Measurements from ENCODE around the gene IL5RA. TPM values are rescaled to one million over a fixed set of nuclear protein-coding genes. Genes with fewer than 3 reads are reported as not detected.

The IL5RA gene
- total and polyA plus RNA-seq, 11 donors, result 0.03 to 1.0 (median 0.27) TPM; not detected in 5

DNA sequence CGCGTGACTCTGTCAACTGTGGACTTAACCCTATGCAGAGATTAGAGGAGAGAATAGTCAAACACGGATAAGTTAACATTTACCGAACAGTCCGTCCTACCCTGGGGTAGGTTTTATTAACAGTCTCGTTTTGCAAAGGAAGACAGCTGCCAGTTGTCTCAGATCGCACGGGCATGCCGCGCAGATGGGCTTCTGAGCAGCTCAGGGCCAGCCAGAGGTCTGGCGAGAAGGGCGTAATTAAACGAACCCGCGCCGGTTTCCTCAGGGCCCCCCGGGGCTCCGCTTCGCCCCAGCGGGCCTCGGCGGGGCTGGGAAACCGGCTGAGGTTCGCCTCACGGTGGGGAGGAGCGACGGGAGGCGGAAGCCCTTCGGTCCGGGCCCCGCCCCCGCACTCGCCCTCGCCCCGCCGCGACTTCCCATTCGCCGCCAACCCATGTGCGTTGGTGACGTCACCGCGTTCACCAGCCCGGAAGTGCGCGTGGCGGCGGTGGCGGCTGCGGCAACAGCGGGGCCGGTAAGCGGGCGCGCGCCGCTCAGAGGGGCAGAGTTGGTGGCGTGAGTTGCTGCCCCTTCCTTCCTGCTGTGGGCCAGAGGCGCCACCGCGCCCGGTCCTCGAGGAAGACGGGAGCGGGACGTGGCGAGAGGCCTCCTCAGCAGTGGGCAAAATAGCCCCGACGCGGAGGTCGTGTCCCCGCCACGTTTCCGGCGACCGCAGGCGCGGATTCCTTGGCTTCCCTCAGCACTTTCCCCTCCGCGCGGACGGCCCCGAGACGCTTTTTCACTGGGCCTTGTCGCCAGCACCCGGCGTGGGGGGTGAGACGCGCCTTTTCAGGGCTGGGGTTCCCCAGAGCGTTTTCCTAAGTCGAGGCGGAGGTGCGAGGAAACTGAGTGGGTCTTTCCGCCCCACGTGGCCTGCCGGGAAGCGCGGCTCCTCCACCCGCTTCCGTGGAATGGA, 16.6 kb upstream of the IL5RA start, which contains the start of gene TRNT1:
TRNT1 (plus strand) TSS at position 464 of the 955 bp plus-strand sequence. CDS start 2,101 bp downstream, outside the sequence.
- peaks cover 0 to 34% (median 15%) of the 10 kb centered on the region in 12 donors for H3K4me1 ChIP-seq
- DNase-seq, result peak; percentile 97 to 99 (median 97)
- 1 to 2% (median 1%) methylated on average over 55 to 100 of the region's 100 CpGs for WGBS, 4 donors
- peak within 1 kb of the TSS; percentile 47 to 98 (median 88) for H3K4me3 ChIP-seq
- H3K9me3 ChIP-seq, result no peaks in the 10 kb centered on the region
- H3K27me3 ChIP-seq, result no peaks in the 10 kb centered on the region
- H3K36me3 ChIP-seq, result peaks cover 4 to 28% (median 26%) of the 10 kb centered on the region in 9 donors
- TF ChIP-seq POLR2A (IDR thresholded peaks at IDR 0.05), result peak in 1 of 2 donors; percentile 86
- TF ChIP-seq, protein P1, sequence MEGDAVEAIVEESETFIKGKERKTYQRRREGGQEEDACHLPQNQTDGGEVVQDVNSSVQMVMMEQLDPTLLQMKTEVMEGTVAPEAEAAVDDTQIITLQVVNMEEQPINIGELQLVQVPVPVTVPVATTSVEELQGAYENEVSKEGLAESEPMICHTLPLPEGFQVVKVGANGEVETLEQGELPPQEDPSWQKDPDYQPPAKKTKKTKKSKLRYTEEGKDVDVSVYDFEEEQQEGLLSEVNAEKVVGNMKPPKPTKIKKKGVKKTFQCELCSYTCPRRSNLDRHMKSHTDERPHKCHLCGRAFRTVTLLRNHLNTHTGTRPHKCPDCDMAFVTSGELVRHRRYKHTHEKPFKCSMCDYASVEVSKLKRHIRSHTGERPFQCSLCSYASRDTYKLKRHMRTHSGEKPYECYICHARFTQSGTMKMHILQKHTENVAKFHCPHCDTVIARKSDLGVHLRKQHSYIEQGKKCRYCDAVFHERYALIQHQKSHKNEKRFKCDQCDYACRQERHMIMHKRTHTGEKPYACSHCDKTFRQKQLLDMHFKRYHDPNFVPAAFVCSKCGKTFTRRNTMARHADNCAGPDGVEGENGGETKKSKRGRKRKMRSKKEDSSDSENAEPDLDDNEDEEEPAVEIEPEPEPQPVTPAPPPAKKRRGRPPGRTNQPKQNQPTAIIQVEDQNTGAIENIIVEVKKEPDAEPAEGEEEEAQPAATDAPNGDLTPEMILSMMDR (IDR thresholded peaks at IDR 0.05), result peak in 2 of 12 donors; percentile 7 to 10
- intact Hi-C loops (cut with DNase I), result loop anchor here in 6 of 10 donors (2.0 to 5.0 kb wide), 3 partner anchors 46 to 52 kb away; partner anchors contain the start of gene CRBN (in 5 of the 6)
- H3K27ac ChIP-seq, result peak within 1 kb of the TSS; percentile 2 to 98 (median 92)
- ATAC-seq, result peak; percentile 98 to 99 (median 99)

DNA sequence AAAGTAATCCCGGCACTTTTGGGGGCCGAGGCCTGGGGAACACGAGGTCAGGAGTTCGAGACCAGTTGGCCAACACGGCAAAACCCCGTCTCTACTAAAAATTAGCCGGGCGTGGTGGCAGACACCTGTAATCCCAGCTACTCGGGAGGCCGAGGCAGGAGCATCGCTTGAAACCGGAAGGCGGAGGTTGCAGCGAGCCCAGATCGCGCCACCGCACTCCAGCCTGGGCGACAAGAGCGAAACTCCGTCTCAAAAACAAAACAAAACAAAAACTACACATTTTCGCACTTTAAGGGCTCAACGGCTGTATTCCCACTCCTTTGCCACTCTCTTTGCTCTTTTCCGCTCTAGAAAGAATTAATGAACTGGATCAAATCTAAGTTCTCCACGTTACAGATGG, 15.8 kb upstream of the IL5RA start:
- Histone ChIP-seq H3K9me3 (no peaks in the 10 kb centered on the region), H3K27me3 (no peaks in the 10 kb centered on the region), H3K4me1 (peaks cover 0 to 34% (median 15%) of the 10 kb centered on the region in 12 donors), H3K36me3 (peaks cover 4 to 23% (median 21%) of the 10 kb centered on the region in 9 donors), H3K4me3 (peak overlapping the region in 11 of 12 donors; percentile 47 to 98 (median 86)), H3K27ac (peak overlapping the region; percentile 2 to 98 (median 92))
- ATAC-seq, result no peak
- DNase-seq, result peak in 1 of 5 donors; percentile 9
- intact Hi-C loops (cut with DNase I), result loop anchor here in 6 of 10 donors (2.0 to 5.0 kb wide), 3 partner anchors 46 to 53 kb away; partner anchors contain the start of gene CRBN (in 5 of the 6)
- no peak for TF ChIP-seq POLR2A (IDR thresholded peaks at IDR 0.05)
- TF ChIP-seq, protein P1 (IDR thresholded peaks at IDR 0.05), result no peak
- 91 to 93% (median 92%) methylated on average over 24 of the region's 24 CpGs for WGBS, 4 donors

DNA sequence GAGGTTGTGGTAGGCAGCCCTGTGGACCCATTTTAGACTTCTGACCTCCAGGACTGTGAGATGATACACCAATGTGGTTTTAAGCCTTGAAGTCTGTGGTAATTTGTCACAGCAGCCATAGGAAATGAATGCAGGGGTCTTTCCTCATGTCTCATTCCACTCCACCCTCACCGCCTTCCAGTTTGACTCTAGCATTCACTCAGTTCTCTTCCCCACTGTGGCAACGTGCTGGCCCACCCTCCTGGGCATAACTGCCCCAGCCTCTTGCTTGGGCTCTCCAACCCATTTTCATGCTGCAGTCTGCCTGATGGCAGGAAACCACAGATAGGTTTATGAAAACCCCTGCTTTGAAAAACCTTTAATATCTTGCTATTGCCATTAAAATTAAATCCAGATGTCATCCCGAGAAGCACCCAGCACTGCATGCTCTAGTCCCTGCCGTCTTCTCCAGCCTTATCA, 9.2 kb upstream of the IL5RA start:
- H3K27me3 ChIP-seq, result no peaks in the 10 kb centered on the region
- no peak for ATAC-seq
- WGBS, 4 donors, result 63 to 73% (median 68%) methylated on average over 4 of the region's 4 CpGs
- TF ChIP-seq, protein P1 (IDR thresholded peaks at IDR 0.05), result no peak
- TF ChIP-seq POLR2A (IDR thresholded peaks at IDR 0.05), result no peak
- H3K36me3 ChIP-seq, result no peaks in the 10 kb centered on the region
- H3K4me3 ChIP-seq, result no peak overlapping the region
- H3K4me1 ChIP-seq, result no peaks in the 10 kb centered on the region
- no peaks in the 10 kb centered on the region for H3K9me3 ChIP-seq
- no peak for DNase-seq
- intact Hi-C loops (cut with DNase I), result no loop called here
- H3K27ac ChIP-seq, result no peak overlapping the region

DNA sequence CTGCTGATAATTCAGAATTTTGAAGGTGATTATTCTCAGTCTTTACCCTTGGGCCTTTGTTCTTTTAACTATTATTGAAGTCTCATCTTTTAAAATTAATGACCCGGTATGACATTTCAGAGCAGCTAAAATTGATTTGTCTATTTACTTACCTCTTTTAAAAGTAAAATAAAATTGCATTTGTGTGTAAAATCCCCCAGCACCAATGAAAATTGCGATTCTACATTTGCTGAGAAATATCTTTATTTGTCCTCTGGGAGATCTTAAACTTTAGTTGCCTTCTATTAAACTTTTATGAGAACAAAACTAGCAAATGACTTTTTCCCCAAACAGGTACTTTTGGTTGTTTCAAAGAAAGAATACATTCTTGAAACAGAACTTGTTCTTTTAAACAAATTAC, 7.5 kb upstream of the IL5RA start:
- Histone ChIP-seq H3K36me3 (no peaks in the 10 kb centered on the region), H3K9me3 (no peaks in the 10 kb centered on the region), H3K4me3 (no peak overlapping the region), H3K27me3 (no peaks in the 10 kb centered on the region), H3K4me1 (no peaks in the 10 kb centered on the region), H3K27ac (no peak overlapping the region)
- no peak for TF ChIP-seq POLR2A (IDR thresholded peaks at IDR 0.05)
- TF ChIP-seq, protein P1 (IDR thresholded peaks at IDR 0.05), result no peak
- ATAC-seq (no peak), DNase-seq (no peak)
- intact Hi-C loops (cut with DNase I), result no loop called here
- 85 to 91% (median 88%) methylated on average over 2 of the region's 2 CpGs for WGBS, 4 donors
